Endothelial cell of umbilical vein (primary cell): ENCODE data around the gene PPFIBP2. TPM values are rescaled to one million over a fixed set of nuclear protein-coding genes. Genes with fewer than 3 reads are reported as not detected.

Source experiments
- BruUV-seq: library from RNA; stranded (reverse); fragments of 400-500 nt; replicated peaks from 2 replicates; lab custom pipeline; 2021; lab: Mats Ljungman, UMichigan
- CTCF ChIA-PET: fragments of 300-600, 350-600 bp; sonication (Branson Sonifier 250); formaldehyde crosslinking; loops from one replicate; lab custom pipeline; 2021; ENCODE audit warnings: antibody characterized with exemption, inconsistent platforms; lab: Charles Lee
- POLR2A ChIA-PET: fragments of 300-600, 350-600 bp; sonication (Branson Sonifier 250); formaldehyde crosslinking; loops from one replicate; lab custom pipeline; 2021; ENCODE audit warnings: antibody characterized with exemption, inconsistent platforms; lab: Charles Lee
- DNase-seq: peaks from one replicate; pipeline ENCODE4 v3.0.0-alpha.2; 2011; ENCODE audit warnings: low read depth, low spot score
- FAIRE-seq: peaks from 2 replicates; lab custom pipeline; 2011; peaks lifted over from hg19 to GRCh38; lab: Jason Lieb, UNC
- H2AFZ ChIP-seq: 2 replicates; pipeline ENCODE4 v1.6.0; 2012; ENCODE audit warnings: low read depth, low read length, control low read depth, inconsistent platforms
- H3K27ac ChIP-seq: 2 replicates; pipeline ENCODE4 v1.5.1; 2011; ENCODE audit warnings: low read depth, mild to moderate bottlenecking, control low read depth, low read length, moderate library complexity; ENCODE audit not compliant: insufficient read depth
- H3K27me3 ChIP-seq, 2 experiments: 2 replicates each; pipeline versions ENCODE4 v1.6.0 to v1.6.1; 2011; ENCODE audit warnings: low read length in 2 of 2, mixed read lengths in 1 of 2; ENCODE audit not compliant: control insufficient read depth in 2 of 2, insufficient read depth in 2 of 2
- H3K36me3 ChIP-seq, 2 experiments: 2 replicates in 1 of 2; 3 replicates in 1 of 2; pipeline ENCODE4 v1.5.1; 2011; ENCODE audit warnings: low read length in 2 of 2, mild to moderate bottlenecking in 1 of 2, moderate library complexity in 1 of 2; ENCODE audit not compliant: control insufficient read depth in 2 of 2, insufficient read depth in 2 of 2; ENCODE audit errors: extremely low read depth in 1 of 2
- H3K4me1 ChIP-seq: 3 replicates; pipeline ENCODE4 v1.5.1; 2011; ENCODE audit warnings: mild to moderate bottlenecking, low read length; ENCODE audit not compliant: control insufficient read depth, insufficient read depth; ENCODE audit errors: extremely low read depth
- H3K4me2 ChIP-seq: 2 replicates; pipeline ENCODE4 v1.6.1; 2011; ENCODE audit warnings: low read length, control low read depth, mixed read lengths; ENCODE audit not compliant: insufficient read depth
- H3K4me3 ChIP-seq, 3 experiments: fragments of 200-600 bp in 1 of 3; sonication (generic), shearing (Covaris generic) in 1 of 3; replicated peaks in 1 of 3; 2 replicates each; pipeline ENCODE4 v1.5.1; 2011 to 2016; ENCODE audit warnings: control low read depth in 3 of 3, low read length in 3 of 3, mild to moderate bottlenecking in 2 of 3, inconsistent platforms in 1 of 3, low read depth in 1 of 3, moderate library complexity in 1 of 3; ENCODE audit not compliant: insufficient read depth in 1 of 3
- H3K79me2 ChIP-seq: 2 replicates; pipeline ENCODE4 v1.6.0; 2012; ENCODE audit warnings: low read length, inconsistent platforms; ENCODE audit not compliant: control insufficient read depth, insufficient read depth
- H3K9ac ChIP-seq: replicated peaks from 2 replicates; pipeline ENCODE3; 2011; ENCODE audit warnings: low read length, control low read depth; ENCODE audit not compliant: insufficient read depth; ENCODE audit errors: extremely low read depth
- H3K9me1 ChIP-seq: replicated peaks from 3 replicates; pipeline ENCODE4 v1.6.0; 2011; ENCODE audit warnings: mild to moderate bottlenecking, low read length; ENCODE audit not compliant: control insufficient read depth, insufficient read depth; ENCODE audit errors: extremely low read depth
- H3K9me3 ChIP-seq: replicated peaks from 2 replicates; pipeline ENCODE4 v1.5.1; 2012; ENCODE audit warnings: low read length, inconsistent platforms; ENCODE audit not compliant: control insufficient read depth, insufficient read depth
- H4K20me1 ChIP-seq: replicated peaks from 2 replicates; pipeline ENCODE3; 2011; ENCODE audit warnings: mild to moderate bottlenecking, low read length; ENCODE audit not compliant: control insufficient read depth, insufficient read depth; ENCODE audit errors: extremely low read depth
- CTCF ChIP-seq, 2 donors: IDR thresholded peaks; 1 replicate in 1 of 2; 2 replicates in 1 of 2; pipeline ENCODE4 v1.5.1; 2011; ENCODE audit warnings: low read length in 2 of 2, mild to moderate bottlenecking in 2 of 2, moderate library complexity in 2 of 2, control low read depth in 1 of 2, inconsistent platforms in 1 of 2, low read depth in 1 of 2; ENCODE audit not compliant: insufficient read depth in 1 of 2; ENCODE audit errors: extremely low read depth in 1 of 2
- EZH2 ChIP-seq: IDR thresholded peaks from 2 replicates; pipeline ENCODE4 v1.6.1; 2012; ENCODE audit warnings: borderline replicate concordance, low read depth, mild to moderate bottlenecking, moderate library complexity, low read length, inconsistent platforms; ENCODE audit not compliant: severe bottlenecking
- FOS ChIP-seq: IDR thresholded peaks from 2 replicates; pipeline ENCODE4 v1.6.1; 2011; ENCODE audit warnings: mild to moderate bottlenecking, low read length, moderate library complexity, borderline replicate concordance; ENCODE audit not compliant: insufficient read depth
- GATA2 ChIP-seq: IDR thresholded peaks from 2 replicates; pipeline ENCODE4 v1.7.0; 2011; ENCODE audit warnings: low read depth, mild to moderate bottlenecking, moderate library complexity, mixed read lengths, low read length; ENCODE audit not compliant: insufficient read length, insufficient read depth
- JUN ChIP-seq: IDR thresholded peaks from 2 replicates; pipeline ENCODE4 v1.6.1; 2011; ENCODE audit warnings: borderline replicate concordance, low read depth; ENCODE audit not compliant: insufficient read length, insufficient read depth
- MYC ChIP-seq: IDR thresholded peaks from one replicate; pipeline ENCODE4 v1.6.1; 2011; ENCODE audit warnings: mild to moderate bottlenecking, low read depth, low read length
- POLR2A ChIP-seq: IDR thresholded peaks from 2 replicates; pipeline ENCODE4 v1.6.1; 2012; ENCODE audit warnings: low read depth, mild to moderate bottlenecking, control low read depth, low read length
- POLR2AphosphoS5 ChIP-seq: IDR thresholded peaks from 2 replicates; pipeline ENCODE4 v1.6.1; 2012; ENCODE audit warnings: low read depth, mild to moderate bottlenecking, control low read depth, low read length, moderate library complexity; ENCODE audit not compliant: insufficient read depth
- dilution Hi-C: fragments of 300-500 bp; cut with MboI; formaldehyde crosslinking; loops from one replicate; pipeline ENCODE4 v1.15.0; 2019; ENCODE audit warnings: low sequenced_read_pairs; ENCODE audit not compliant: extremely low pct_ligation_motif_present
- intact Hi-C: fragments of 100-400 bp; cut with micrococcal nuclease; formaldehyde crosslinking; loops from one replicate; pipeline ENCODE4 v1.10.0; 2022
- polyA plus RNA-seq, 4 experiments: library from polyadenylated mRNA; depleted of rRNA in 3 of 4; stranded (reverse) in 3 of 4; unstranded in 1 of 4; fragments of >200 nt; gene quantifications; 2 replicates each; pipeline versions ENCODE4 v1.2.1 to v1.2.3, GENCODE V29; 2011 to 2012; ENCODE audit warnings: missing spikeins in 1 of 4
- total RNA-seq: library from RNA; stranded (reverse); gene quantifications from 2 replicates; pipeline ENCODE4 v1.2.3, GENCODE V29; 2021
- TF ChIP-seq, protein P1 (sequence below): IDR thresholded peaks from 2 replicates; pipeline ENCODE4 v1.6.1; 2011; ENCODE audit not compliant: insufficient read depth, insufficient read length

PPFIBP2 gene
- total and polyA plus RNA-seq, 2 donors (not counting 3 experiments of a cell fraction or from before 2014, with no cell fraction given), result 1.3 to 4.0 TPM

DNA sequence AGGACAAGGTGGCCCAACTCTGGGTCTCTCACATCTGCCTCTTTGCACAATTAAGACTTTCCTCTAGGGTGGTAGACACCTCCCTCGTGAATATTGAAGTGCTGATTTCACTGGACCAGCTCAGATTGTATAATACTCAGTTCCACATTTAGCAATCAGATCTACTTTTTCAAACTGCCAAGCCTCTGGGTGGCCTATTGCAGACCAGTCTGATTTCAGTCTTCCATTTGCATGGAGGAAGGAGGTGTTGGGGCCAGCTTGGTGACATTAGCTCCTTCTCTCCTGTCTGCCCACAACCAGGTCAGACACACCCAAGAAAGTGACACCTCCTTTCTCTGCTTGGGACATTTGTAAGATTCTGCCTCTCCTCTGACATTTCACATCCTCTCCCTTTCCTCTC, 78.2 kb downstream of the PPFIBP2 start:
- H3K27me3 ChIP-seq, result peaks cover 5 to 22% of the 10 kb centered on the region in 2 experiments
- no peaks in the 10 kb centered on the region for H3K36me3 ChIP-seq
- no peaks in the 10 kb centered on the region for H3K79me2 ChIP-seq
- intact Hi-C loops, result no loop called here
- no peak overlapping the region for H3K4me3 ChIP-seq
- no peak for FAIRE-seq
- no peak for DNase-seq
- H3K4me1 ChIP-seq, result no peaks in the 10 kb centered on the region
- no peak overlapping the region for H3K4me2 ChIP-seq
- POLR2A ChIA-PET, result interaction anchor here (0.7 kb wide), 1 partner anchor 94 kb away, joined by 4 read pairs; no protein-coding TSS in a partner anchor
- no peaks in the 10 kb centered on the region for H4K20me1 ChIP-seq
- H3K9me1 ChIP-seq, result no peaks in the 10 kb centered on the region
- H3K27ac ChIP-seq, result no peak overlapping the region
- CTCF ChIA-PET, result interaction anchor here (1.5 to 3.0 kb wide), 2 partner anchors 14 to 21 kb away, joined by 4 to 16 read pairs; no protein-coding TSS in a partner anchor
- no peak overlapping the region for H2AFZ ChIP-seq
- dilution Hi-C loops, result no loop called here
- no peak overlapping the region for H3K9ac ChIP-seq
- BruUV-seq, result no TSS peak
- H3K9me3 ChIP-seq, result no peaks in the 10 kb centered on the region
- no peak for TF ChIP-seq MYC
- TF ChIP-seq, protein P1, sequence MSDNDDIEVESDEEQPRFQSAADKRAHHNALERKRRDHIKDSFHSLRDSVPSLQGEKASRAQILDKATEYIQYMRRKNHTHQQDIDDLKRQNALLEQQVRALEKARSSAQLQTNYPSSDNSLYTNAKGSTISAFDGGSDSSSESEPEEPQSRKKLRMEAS, result no peak
- no peak for TF ChIP-seq CTCF (IDR thresholded peaks at IDR 0.05; ENCODE audit: extremely low read depth in 1 of 2, insufficient read depth in 1 of 2, low read depth in 1 of 2, low read length in 2 of 2)
- TF ChIP-seq GATA2, result no peak
- TF ChIP-seq EZH2, result no peak
- no peak for TF ChIP-seq JUN
- TF ChIP-seq POLR2A, result no peak
- TF ChIP-seq POLR2AphosphoS5, result no peak
- no peak for TF ChIP-seq FOS
